ENCODE results near the gene COA6. TPM values are rescaled to one million over a fixed set of nuclear protein-coding genes. Genes with fewer than 3 reads are reported as not detected.

The COA6 gene
- total RNA-seq, 4 donors from 2014 or later: 15.3 to 21.8 (median 15.8) TPM

DNA sequence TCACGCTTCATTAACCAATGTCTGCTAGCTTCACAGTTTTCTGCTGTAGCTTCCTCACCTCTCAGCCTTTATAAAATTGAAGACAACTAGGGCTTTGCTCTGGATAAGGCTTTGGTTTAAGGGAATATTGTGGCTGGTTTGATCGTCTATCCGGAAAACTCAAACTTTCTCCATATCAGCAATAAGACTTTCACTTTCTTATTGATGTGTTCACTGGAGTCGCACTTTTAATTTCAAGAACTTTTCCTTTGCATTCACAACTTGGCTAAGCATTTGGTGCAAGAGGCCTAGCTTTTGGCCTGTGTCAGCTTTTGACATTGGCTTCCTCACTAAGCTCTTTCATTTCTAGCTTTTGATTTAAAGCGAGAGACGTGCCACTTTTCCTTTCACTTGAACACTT, 12.9 kb downstream of the COA6 start:
- no peak for TF ChIP-seq CTCF (IDR thresholded peaks at IDR 0.05)
- DNase-seq (ENCODE audit: low spot score) (no peak), ATAC-seq (ENCODE audit: low FRiP score) (no peak)

DNA sequence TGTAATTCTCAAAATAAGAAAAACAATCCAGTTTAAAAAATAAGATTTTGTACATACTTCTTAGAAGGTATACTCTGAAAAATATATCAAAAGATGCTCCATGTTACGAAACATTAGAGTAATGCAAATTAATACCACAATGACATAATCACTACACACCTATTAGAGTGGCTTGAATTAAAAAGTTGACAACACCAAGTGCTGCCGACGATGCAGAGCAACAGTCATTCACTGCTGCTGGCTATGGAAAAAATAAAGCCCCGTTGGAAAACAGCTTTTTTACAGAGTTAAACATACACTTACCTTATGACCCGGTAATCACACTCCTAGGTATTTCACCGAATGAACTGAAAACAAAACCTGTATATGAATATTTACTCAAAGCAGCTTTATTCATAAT, 14.8 kb downstream of the COA6 start:
- no peak for TF ChIP-seq CTCF (IDR thresholded peaks at IDR 0.05)
- DNase-seq (ENCODE audit: low spot score) (no peak), ATAC-seq (ENCODE audit: low FRiP score) (no peak)

GRCh38 chr1:234393190-234393589, 19.9 kb downstream of the COA6 start:
- no peak for DNase-seq (ENCODE audit: low spot score)

DNA sequence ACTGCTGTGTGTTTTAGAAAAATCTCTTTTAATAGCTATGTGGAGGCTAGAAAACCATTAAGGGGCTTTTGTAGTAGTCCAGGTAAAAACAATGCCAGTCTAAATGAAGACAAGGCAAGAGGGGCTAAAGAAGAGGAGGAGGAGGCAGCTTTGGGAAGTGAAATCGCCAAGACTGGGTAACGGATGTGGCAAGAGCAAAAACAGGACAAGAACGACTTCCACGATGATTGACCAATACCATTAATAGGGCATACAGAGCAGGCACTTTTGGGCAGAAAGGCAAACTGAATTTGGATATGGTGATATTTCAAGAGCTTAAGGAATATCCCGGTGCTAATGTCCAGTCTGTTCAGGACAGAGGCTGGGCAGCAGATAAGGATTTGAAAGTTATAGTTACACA, 22.0 kb downstream of the COA6 start:
- TF ChIP-seq CTCF (IDR thresholded peaks at IDR 0.05): no peak
- no peak for ATAC-seq (ENCODE audit: low FRiP score)
- DNase-seq (ENCODE audit: low spot score): no peak

More at GRCh38 chr1:234393190-234393589, 19.9 kb downstream of the COA6 start:
- no peak for ATAC-seq (ENCODE audit: low FRiP score)
- no peak for TF ChIP-seq CTCF (IDR thresholded peaks at IDR 0.05)

DNA sequence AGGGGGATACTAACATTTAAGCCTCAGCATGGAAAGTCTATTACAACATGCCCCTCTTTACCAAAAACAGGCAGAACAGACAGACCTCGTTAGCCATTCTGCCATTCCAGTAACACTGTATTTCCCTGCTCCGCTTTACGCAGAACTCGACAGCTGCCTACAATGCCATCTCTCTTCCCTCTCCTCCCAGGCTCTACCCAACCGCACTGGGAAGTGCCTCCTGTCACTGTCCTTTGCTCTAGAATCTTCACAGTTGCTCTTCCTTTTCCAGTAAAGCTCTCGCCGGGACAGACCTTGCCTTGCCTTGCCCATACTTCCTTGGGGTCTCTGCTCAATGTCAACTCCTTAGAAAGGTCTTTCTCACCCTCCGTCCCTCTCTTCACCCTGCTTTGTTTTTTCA, 22.8 kb downstream of the COA6 start:
- DNase-seq (ENCODE audit: low spot score) (no peak), ATAC-seq (ENCODE audit: low FRiP score) (no peak)
- no peak for TF ChIP-seq CTCF (IDR thresholded peaks at IDR 0.05)

DNA sequence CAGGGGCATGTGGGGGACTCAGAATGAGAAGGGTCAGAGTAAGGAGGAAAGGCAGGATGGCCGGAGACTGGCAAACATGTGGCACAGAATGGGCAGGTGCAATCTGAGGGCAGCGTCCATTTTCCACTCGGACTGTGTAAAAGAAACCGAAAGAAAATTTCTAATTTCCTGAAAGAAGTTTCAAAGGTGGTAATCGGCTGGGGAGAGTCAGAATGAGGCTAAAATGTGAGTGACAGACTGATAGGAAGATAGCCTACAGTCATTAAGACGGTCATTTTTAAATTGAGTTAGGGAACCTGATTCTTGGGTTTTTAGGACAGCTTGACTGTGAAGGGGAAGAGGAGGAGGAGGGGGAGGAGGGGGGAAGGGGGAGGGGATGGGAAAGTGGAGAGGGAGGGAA, 23.6 kb downstream of the COA6 start:
- no peak for TF ChIP-seq CTCF (IDR thresholded peaks at IDR 0.05)
- ATAC-seq (ENCODE audit: low FRiP score) (no peak), DNase-seq (ENCODE audit: low spot score) (no peak)

DNA sequence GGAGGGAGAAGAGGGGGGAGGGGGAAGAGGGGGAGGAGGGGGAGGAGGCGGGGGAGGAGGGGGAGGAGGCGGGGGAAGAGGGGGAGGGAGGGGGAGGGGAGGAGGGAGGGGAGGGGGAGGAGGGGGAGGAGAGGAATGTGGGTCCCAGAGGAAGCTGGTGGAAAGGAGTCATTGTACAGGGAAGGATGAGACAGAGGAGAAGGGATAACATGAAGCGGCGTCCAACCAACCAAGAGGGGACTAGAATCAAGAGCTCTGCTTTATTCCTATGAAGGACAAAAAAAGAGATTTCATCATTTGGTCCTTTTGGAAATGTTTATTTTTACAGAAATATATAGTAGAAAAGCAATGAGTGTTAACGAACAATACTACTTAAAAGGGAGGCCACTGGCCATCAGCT, 24.5 kb downstream of the COA6 start:
- DNase-seq (ENCODE audit: low spot score) (no peak), ATAC-seq (ENCODE audit: low FRiP score) (no peak)
- no peak for TF ChIP-seq CTCF (IDR thresholded peaks at IDR 0.05)

Data from omental fat pad (tissue), 4 donors.